ENCODE measurements around the gene EVC.

EVC gene

GRCh38 chr4:5795580-5795979, 84.6 kb downstream of the EVC start:
- TF ChIP-seq REST (IDR thresholded peaks at IDR 0.05; ENCODE audit: insufficient read depth in 1 of 2, low read depth in 2 of 2, low read length in 2 of 2) (no peak), POLR2AphosphoS5 (IDR thresholded peaks at IDR 0.05; ENCODE audit: low read depth, low read length) (no peak), TAF1 (IDR thresholded peaks at IDR 0.05; ENCODE audit: borderline replicate concordance, insufficient read depth, low read length) (no peak), SIN3A (IDR thresholded peaks at IDR 0.05; ENCODE audit: borderline replicate concordance, insufficient read depth, low read length) (no peak), FOXP2 (optimal IDR thresholded peaks at IDR 0.05; ENCODE audit: borderline replicate concordance, extremely low read depth, extremely low read length, insufficient read depth) (no peak)

DNA sequence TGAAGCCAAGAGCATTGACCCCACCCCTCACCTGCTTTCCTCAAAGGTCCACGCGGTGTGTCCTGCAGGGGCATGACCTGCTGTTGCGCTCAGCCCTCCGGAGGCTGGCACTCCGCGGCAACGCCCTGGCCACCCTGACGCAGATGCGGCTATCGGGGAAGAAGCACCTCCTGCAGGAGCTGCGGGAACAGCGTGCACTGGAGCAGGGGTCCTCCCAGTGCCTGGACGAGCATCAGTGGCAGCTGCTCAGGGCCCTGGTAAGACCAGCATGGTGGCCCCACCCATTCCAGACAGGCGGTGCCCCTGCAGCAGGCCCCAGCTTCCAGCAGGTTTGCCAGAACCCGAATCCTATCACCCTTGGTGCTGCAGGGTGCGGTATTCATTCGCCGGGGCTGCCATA, 86.0 kb downstream of the EVC start:
- no peak for TF ChIP-seq TAF1 (IDR thresholded peaks at IDR 0.05; ENCODE audit: borderline replicate concordance, insufficient read depth, low read length)

DNA sequence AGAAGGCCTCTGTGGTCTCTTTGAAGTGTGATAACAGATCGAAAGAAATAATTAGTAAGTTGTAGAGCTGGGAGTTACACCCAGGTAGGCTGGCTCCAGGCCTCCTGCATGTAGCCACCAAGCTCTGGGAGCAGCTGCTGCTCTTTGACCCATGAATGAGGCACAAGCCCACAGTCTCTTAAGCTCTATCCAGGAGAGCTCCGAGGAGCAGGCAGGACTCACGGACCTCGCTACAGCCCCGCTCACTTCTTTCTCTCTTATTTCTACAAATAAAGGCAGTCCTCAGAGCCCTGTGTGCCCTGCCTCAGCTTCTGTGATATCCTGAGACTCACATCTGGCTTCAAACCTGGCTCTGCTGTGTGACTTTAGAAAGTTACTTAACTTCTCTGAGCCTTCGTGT, 86.9 kb downstream of the EVC start:
- no peak for TF ChIP-seq REST (IDR thresholded peaks at IDR 0.05; ENCODE audit: insufficient read depth in 1 of 2, low read depth in 2 of 2, low read length in 2 of 2)
- no peak for TF ChIP-seq POLR2AphosphoS5 (IDR thresholded peaks at IDR 0.05; ENCODE audit: low read depth, low read length)
- TF ChIP-seq FOXP2 (optimal IDR thresholded peaks at IDR 0.05; ENCODE audit: borderline replicate concordance, extremely low read depth, extremely low read length, insufficient read depth), result no peak
- no peak for TF ChIP-seq TAF1 (IDR thresholded peaks at IDR 0.05; ENCODE audit: borderline replicate concordance, insufficient read depth, low read length)
- no peak for TF ChIP-seq SIN3A (IDR thresholded peaks at IDR 0.05; ENCODE audit: borderline replicate concordance, insufficient read depth, low read length)

- TF ChIP-seq TAF1 (IDR thresholded peaks at IDR 0.05; ENCODE audit: borderline replicate concordance, insufficient read depth, low read length) (no peak), FOXP2 (optimal IDR thresholded peaks at IDR 0.05; ENCODE audit: borderline replicate concordance, extremely low read depth, extremely low read length, insufficient read depth) (peak; percentile 29), POLR2AphosphoS5 (IDR thresholded peaks at IDR 0.05; ENCODE audit: low read depth, low read length) (no peak)
Measured at GRCh38 chr4:5798462-5798861, 87.5 kb downstream of the EVC start.

DNA sequence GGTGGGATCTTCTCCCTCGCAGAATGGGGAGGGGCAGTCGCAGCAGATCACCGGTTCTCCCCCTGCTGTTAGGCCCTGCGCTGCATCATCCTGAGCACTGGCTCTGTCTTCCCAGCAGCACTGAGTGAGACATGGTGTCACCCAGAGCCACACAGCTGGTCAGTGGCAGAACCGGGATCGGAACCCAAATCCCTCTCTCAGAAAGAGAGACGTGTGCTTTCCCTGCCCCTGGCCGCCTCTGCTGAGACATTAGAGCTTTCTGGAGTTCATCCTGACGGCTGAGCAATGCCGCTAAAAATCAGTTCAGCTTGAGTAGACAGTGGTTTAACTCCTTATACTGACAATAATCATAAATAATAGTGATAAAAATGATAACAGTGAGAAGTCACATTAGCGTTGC, 87.9 kb downstream of the EVC start:
- TF ChIP-seq TAF1 (IDR thresholded peaks at IDR 0.05; ENCODE audit: borderline replicate concordance, insufficient read depth, low read length) (no peak), SIN3A (IDR thresholded peaks at IDR 0.05; ENCODE audit: borderline replicate concordance, insufficient read depth, low read length) (no peak), REST (IDR thresholded peaks at IDR 0.05; ENCODE audit: insufficient read depth in 1 of 2, low read depth in 2 of 2, low read length in 2 of 2) (no peak), POLR2AphosphoS5 (IDR thresholded peaks at IDR 0.05; ENCODE audit: low read depth, low read length) (no peak), FOXP2 (optimal IDR thresholded peaks at IDR 0.05; ENCODE audit: borderline replicate concordance, extremely low read depth, extremely low read length, insufficient read depth) (no peak)

DNA sequence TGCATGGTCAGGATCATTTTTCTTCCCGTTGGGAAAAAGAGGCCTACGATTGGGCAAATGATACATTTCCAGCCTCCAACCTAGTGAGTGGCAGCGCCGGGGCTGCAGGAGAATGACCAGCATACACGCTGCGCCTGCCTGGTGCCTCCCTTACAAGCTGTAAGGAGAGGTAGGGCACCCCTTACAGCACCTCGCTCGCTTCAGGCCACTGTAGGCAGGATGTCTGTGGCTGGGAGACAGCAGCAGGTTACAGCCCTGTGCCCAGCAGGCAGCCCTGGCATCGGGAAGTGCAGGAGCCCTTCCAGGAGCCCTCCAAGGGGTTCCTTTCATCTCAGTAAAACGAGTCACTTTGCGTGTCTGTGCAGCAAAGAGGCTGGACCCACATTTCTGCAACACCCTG, 88.4 kb downstream of the EVC start:
- TF ChIP-seq REST (IDR thresholded peaks at IDR 0.05; ENCODE audit: insufficient read depth in 1 of 2, low read depth in 2 of 2, low read length in 2 of 2) (no peak), TAF1 (IDR thresholded peaks at IDR 0.05; ENCODE audit: borderline replicate concordance, insufficient read depth, low read length) (no peak), POLR2AphosphoS5 (IDR thresholded peaks at IDR 0.05; ENCODE audit: low read depth, low read length) (no peak), SIN3A (IDR thresholded peaks at IDR 0.05; ENCODE audit: borderline replicate concordance, insufficient read depth, low read length) (no peak), FOXP2 (optimal IDR thresholded peaks at IDR 0.05; ENCODE audit: borderline replicate concordance, extremely low read depth, extremely low read length, insufficient read depth) (no peak)
